Skeletal muscle satellite cell (primary cell): ENCODE results near the gene MAP3K15.

Source experiments
- H3K27me3 ChIP-seq: 2 replicates; pipeline ENCODE4 v1.7.0; 2013; ENCODE audit warnings: low read length; ENCODE audit not compliant: control insufficient read depth, insufficient read depth
- H3K36me3 ChIP-seq: 2 replicates; pipeline ENCODE4 v1.7.0; 2013; ENCODE audit warnings: mild to moderate bottlenecking, control low read depth, low read length; ENCODE audit not compliant: insufficient read depth
- H3K4me1 ChIP-seq: 2 replicates; pipeline ENCODE4 v1.7.0; 2013; ENCODE audit warnings: low read length; ENCODE audit not compliant: control insufficient read depth, insufficient read depth
- H3K4me2 ChIP-seq: 2 replicates; pipeline ENCODE4 v1.7.0; 2013; ENCODE audit warnings: mild to moderate bottlenecking, low read length
- H3K4me3 ChIP-seq: 2 replicates; pipeline ENCODE4 v1.7.0; 2013; ENCODE audit warnings: low read length
- H3K9ac ChIP-seq: 2 replicates; pipeline ENCODE4 v1.7.0; 2013; ENCODE audit warnings: mild to moderate bottlenecking, low read depth, low read length, moderate library complexity
- H3K9me3 ChIP-seq: replicated peaks from 2 replicates; pipeline ENCODE4 v1.7.0; 2013; ENCODE audit warnings: mild to moderate bottlenecking, control low read depth, low read length

MAP3K15 gene

GRCh38 chrX:19392078-19392477 is 123.2 kb downstream of the MAP3K15 start:
- Histone ChIP-seq H3K4me1 (no peaks in the 10 kb centered on the region), H3K4me3 (no peak overlapping the region), H3K9me3 (no peaks in the 10 kb centered on the region), H3K27me3 (peaks cover 3% of the 10 kb centered on the region), H3K9ac (no peak overlapping the region), H3K36me3 (no peaks in the 10 kb centered on the region), H3K4me2 (no peak overlapping the region)

GRCh38 chrX:19389227-19389845 is 126.0 kb downstream of the MAP3K15 start:
- H3K4me1 ChIP-seq: no peaks in the 10 kb centered on the region
- H3K4me3 ChIP-seq: no peak overlapping the region
- no peaks in the 10 kb centered on the region for H3K9me3 ChIP-seq
- no peak overlapping the region for H3K4me2 ChIP-seq
- no peaks in the 10 kb centered on the region for H3K36me3 ChIP-seq
- H3K9ac ChIP-seq: no peak overlapping the region
- peaks cover 3% of the 10 kb centered on the region for H3K27me3 ChIP-seq

- Histone ChIP-seq H3K9me3 (no peaks in the 10 kb centered on the region), H3K4me1 (no peaks in the 10 kb centered on the region), H3K4me2 (no peak overlapping the region), H3K9ac (no peak overlapping the region), H3K36me3 (no peaks in the 10 kb centered on the region), H3K4me3 (no peak overlapping the region), H3K27me3 (peaks cover 3% of the 10 kb centered on the region)
Observed at GRCh38 chrX:19388741-19389140, 126.6 kb downstream of the MAP3K15 start.

- H3K36me3 ChIP-seq: no peaks in the 10 kb centered on the region
- H3K4me1 ChIP-seq: no peaks in the 10 kb centered on the region
- H3K9ac ChIP-seq: no peak overlapping the region
Observed at GRCh38 chrX:19388064-19388679, 127.1 kb downstream of the MAP3K15 start.

GRCh38 chrX:19386679-19387078 is 128.6 kb downstream of the MAP3K15 start:
- Histone ChIP-seq H3K4me1 (no peaks in the 10 kb centered on the region), H3K4me3 (no peak overlapping the region), H3K27me3 (no peaks in the 10 kb centered on the region), H3K9ac (no peak overlapping the region), H3K36me3 (no peaks in the 10 kb centered on the region), H3K9me3 (no peaks in the 10 kb centered on the region), H3K4me2 (no peak overlapping the region)

More at GRCh38 chrX:19388064-19388679, 127.1 kb downstream of the MAP3K15 start:
- H3K4me3 ChIP-seq: no peak overlapping the region
- H3K4me2 ChIP-seq: no peak overlapping the region
- H3K9me3 ChIP-seq: no peaks in the 10 kb centered on the region
- peaks cover 3% of the 10 kb centered on the region for H3K27me3 ChIP-seq

GRCh38 chrX:19382555-19383145 is 132.7 kb downstream of the MAP3K15 start:
- Histone ChIP-seq H3K9me3 (no peaks in the 10 kb centered on the region), H3K4me2 (no peak overlapping the region), H3K27me3 (no peaks in the 10 kb centered on the region), H3K4me1 (no peaks in the 10 kb centered on the region), H3K9ac (no peak overlapping the region), H3K4me3 (no peak overlapping the region), H3K36me3 (no peaks in the 10 kb centered on the region)

- no peak overlapping the region for H3K4me3 ChIP-seq
- no peaks in the 10 kb centered on the region for H3K9me3 ChIP-seq
- H3K4me1 ChIP-seq: no peaks in the 10 kb centered on the region
- H3K36me3 ChIP-seq: no peaks in the 10 kb centered on the region
- H3K9ac ChIP-seq: no peak overlapping the region
- H3K4me2 ChIP-seq: no peak overlapping the region
- no peaks in the 10 kb centered on the region for H3K27me3 ChIP-seq
Observed at GRCh38 chrX:19381326-19381725, 134.0 kb downstream of the MAP3K15 start.

- no peak overlapping the region for H3K9ac ChIP-seq
- no peaks in the 10 kb centered on the region for H3K9me3 ChIP-seq
- no peaks in the 10 kb centered on the region for H3K36me3 ChIP-seq
- H3K4me2 ChIP-seq: no peak overlapping the region
- no peak overlapping the region for H3K4me3 ChIP-seq
- peaks cover 7% of the 10 kb centered on the region for H3K27me3 ChIP-seq
- H3K4me1 ChIP-seq: peaks cover under 1% of the 10 kb centered on the region
Observed at GRCh38 chrX:19377799-19378198, 137.5 kb downstream of the MAP3K15 start.

- H3K27me3 ChIP-seq: peaks cover 7% of the 10 kb centered on the region
- H3K9ac ChIP-seq: no peak overlapping the region
- H3K4me2 ChIP-seq: no peak overlapping the region
- no peaks in the 10 kb centered on the region for H3K9me3 ChIP-seq
- peaks cover 6% of the 10 kb centered on the region for H3K4me1 ChIP-seq
- H3K36me3 ChIP-seq: no peaks in the 10 kb centered on the region
- H3K4me3 ChIP-seq: no peak overlapping the region
Observed at GRCh38 chrX:19375546-19375945, 139.8 kb downstream of the MAP3K15 start.

- H3K9me3 ChIP-seq: no peaks in the 10 kb centered on the region
- no peak overlapping the region for H3K9ac ChIP-seq
- peaks cover 9% of the 10 kb centered on the region for H3K4me1 ChIP-seq
- no peak overlapping the region for H3K4me3 ChIP-seq
- peaks cover 7% of the 10 kb centered on the region for H3K27me3 ChIP-seq
- no peaks in the 10 kb centered on the region for H3K36me3 ChIP-seq
- H3K4me2 ChIP-seq: no peak overlapping the region
Observed at GRCh38 chrX:19373351-19373891, 141.9 kb downstream of the MAP3K15 start.

GRCh38 chrX:19372547-19373331 is 142.6 kb downstream of the MAP3K15 start:
- H3K36me3 ChIP-seq: no peaks in the 10 kb centered on the region
- peak overlapping the region; percentile 70 for H3K4me3 ChIP-seq
- peak overlapping the region; percentile 54 for H3K9ac ChIP-seq
- peak overlapping the region; percentile 95 for H3K4me2 ChIP-seq
- H3K9me3 ChIP-seq: no peaks in the 10 kb centered on the region
- H3K27me3 ChIP-seq: peaks cover 7% of the 10 kb centered on the region
- H3K4me1 ChIP-seq: peaks cover 9% of the 10 kb centered on the region
